K562 (cell line): ENCODE results near the gene SDHAF1. TPM values are rescaled to one million over a fixed set of nuclear protein-coding genes. Genes with fewer than 3 reads are reported as not detected.
A peak's percentile ranks its signal among the peaks of the same experiment; 100 is the strongest.

Experiments used
- ELF4 ChIP-seq: fragments of 450-650 bp; formaldehyde crosslinking; IDR thresholded peaks from 2 replicates; pipeline ENCODE4 v1.4.0; 2022; ENCODE audit warnings: missing genetic modification characterization
- ETV1 ChIP-seq: fragments of 450-650 bp; conservative IDR thresholded peaks from 2 replicates; pipeline ENCODE4 v1.6.1; 2016; ENCODE audit warnings: missing genetic modification characterization, control low read depth, low read depth, missing compliant biosample characterization
- FOXK2 ChIP-seq, 2 experiments: fragments of 450-650 bp; IDR thresholded peaks in 1 of 2; conservative IDR thresholded peaks in 1 of 2; 2 replicates each; pipeline ENCODE4 v1.6.1; 2016; ENCODE audit warnings: low read depth in 2 of 2, mild to moderate bottlenecking in 1 of 2
- MNT ChIP-seq, 2 experiments: fragments of 450-650 bp; conservative IDR thresholded peaks; 2 replicates each; pipeline ENCODE4 v1.6.1; 2017; ENCODE audit warnings: mild to moderate bottlenecking in 2 of 2, moderate library complexity in 2 of 2
- NCOA6 ChIP-seq: fragments of 450-650 bp; IDR thresholded peaks from 2 replicates; pipeline ENCODE4 v1.6.1; 2017; ENCODE audit warnings: mild to moderate bottlenecking
- NFE2L1 ChIP-seq: fragments of 450-650 bp; IDR thresholded peaks from 2 replicates; pipeline ENCODE4 v1.6.1; 2016; ENCODE audit warnings: missing genetic modification characterization, low read depth, mild to moderate bottlenecking, missing compliant biosample characterization, moderate library complexity, borderline replicate concordance
- NKRF ChIP-seq: fragments of 450-650 bp; IDR thresholded peaks from 2 replicates; pipeline ENCODE4 v1.6.1; 2016; ENCODE audit warnings: borderline replicate concordance
- RBM25 ChIP-seq: fragments of 200-400 bp; formaldehyde crosslinking; IDR thresholded peaks from 2 replicates; pipeline ENCODE4 v1.6.1; 2018; ENCODE audit warnings: low read length, low read depth, moderate library complexity; ENCODE audit not compliant: severe bottlenecking
- RFX5 ChIP-seq: IDR thresholded peaks from 2 replicates; pipeline ENCODE4 v1.6.1; 2011; ENCODE audit warnings: low read depth, mild to moderate bottlenecking, improper control_type of control experiment, low read length
- U2AF1 ChIP-seq: fragments of 200-400 bp; formaldehyde crosslinking; optimal IDR thresholded peaks from 2 replicates; pipeline ENCODE3; 2017; ENCODE audit warnings: mild to moderate bottlenecking, low read depth, low read length, moderate library complexity
- ZNF23 ChIP-seq: fragments of 250-450 bp; sonication (Bioruptor Pico); IDR thresholded peaks from 2 replicates; pipeline ENCODE4 v1.4.0; 2020; ENCODE audit warnings: mild to moderate bottlenecking
- ZNF644 ChIP-seq: fragments of 200-800 bp; sonication (Bioruptor generic); IDR thresholded peaks from 2 replicates; pipeline ENCODE4 v1.6.1; 2016; ENCODE audit warnings: low read depth, missing genetic modification characterization, missing compliant biosample characterization
- polyA plus RNA-seq, 8 experiments: library from polyadenylated mRNA; depleted of rRNA in 4 of 8; stranded (reverse) in 5 of 8; unstranded in 3 of 8; fragments of >200 nt; fragmentation: Nextera tagmentation in 2 of 8; fragmentation: Illumina TruSeq in 1 of 8; extraction: Ambion mirVana in 2 of 8; extraction: Trizol in 1 of 8; gene quantifications; 2 replicates each; pipeline versions ENCODE4 v1.2.1 to v1.2.3, GENCODE V29; 2011 to 2014; ENCODE audit warnings: inconsistent platforms in 1 of 8, missing spikeins in 1 of 8
- total RNA-seq, 7 experiments: library from RNA; depleted of rRNA in 6 of 7; stranded (reverse); fragments of >200 nt in 6 of 7; fragmentation: Illumina TruSeq in 2 of 7; extraction: Trizol in 2 of 7; gene quantifications; 2 replicates each; pipeline versions ENCODE4 v1.2.1 to v1.2.3, GENCODE V29; 2011 to 2021; ENCODE audit warnings: low replicate concordance in 1 of 7
- TF ChIP-seq, protein P1 (sequence below), 2 experiments: fragments of 450-650 bp in 1 of 2; sonication (generic) in 1 of 2; formaldehyde crosslinking in 1 of 2; IDR thresholded peaks; 2 replicates each; pipeline versions ENCODE4 v1.7.1 to v1.9.0; 2016 to 2022; ENCODE audit warnings: inconsistent platforms in 1 of 2, mild to moderate bottlenecking in 1 of 2, missing genetic modification reagents in 1 of 2

Gene SDHAF1
- total and polyA plus RNA-seq, 9 of the 15 experiments (the other 6 are each of a cell fraction or from before 2014, with no cell fraction given) = 0.42 to 55.7 (median 18.8) TPM

DNA sequence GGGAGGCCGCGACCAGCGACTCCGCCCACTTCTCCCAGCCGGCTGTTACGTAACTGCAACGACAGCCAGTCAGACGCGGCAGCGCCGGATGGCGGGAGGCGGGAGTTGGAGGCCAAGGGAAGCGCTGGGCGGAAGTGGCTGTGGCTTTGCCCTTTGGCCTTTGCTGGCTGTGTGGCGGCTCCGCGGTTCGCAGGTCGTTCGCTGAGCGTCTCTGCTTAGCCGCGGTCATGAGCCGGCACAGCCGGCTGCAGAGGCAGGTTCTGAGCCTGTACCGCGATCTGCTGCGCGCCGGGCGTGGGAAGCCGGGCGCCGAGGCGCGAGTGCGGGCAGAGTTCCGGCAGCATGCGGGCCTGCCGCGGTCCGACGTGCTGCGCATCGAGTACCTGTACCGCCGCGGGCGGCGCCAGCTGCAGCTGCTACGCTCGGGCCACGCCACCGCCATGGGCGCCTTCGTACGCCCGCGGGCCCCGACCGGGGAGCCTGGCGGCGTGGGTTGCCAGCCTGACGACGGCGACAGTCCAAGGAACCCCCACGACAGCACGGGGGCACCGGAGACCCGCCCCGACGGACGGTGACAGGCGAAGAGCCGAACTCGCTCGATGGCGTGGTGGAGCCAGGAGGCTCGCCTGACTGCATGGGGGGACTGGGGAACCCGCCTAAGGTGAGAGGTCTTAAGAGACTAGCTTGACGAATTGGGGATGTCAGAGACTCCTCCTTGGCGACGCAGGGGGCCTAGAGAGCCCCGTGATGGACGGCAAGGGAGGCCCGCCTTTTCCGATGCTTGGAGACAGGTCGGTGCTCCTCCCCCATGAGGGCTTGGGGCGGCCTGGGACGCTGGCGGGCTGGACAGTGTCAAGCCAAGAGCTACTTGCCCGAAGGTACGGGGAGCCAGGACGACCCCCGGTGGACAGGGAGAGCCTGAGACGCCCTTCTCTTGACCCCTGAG, at the start of gene SDHAF1 (continued):
- TF ChIP-seq ETV1 (tag) (peak; percentile 51), MNT (conservative IDR thresholded peaks at IDR 0.05) (peak; percentile 73 to 92), NFE2L1 (tag) (no peak), RFX5 (no peak), U2AF1 (peak; percentile 63), RBM25 (peak; percentile 76), ELF4 (peak; percentile 81; the same call in 1 of the 2 replicates), ZNF23 (CRISPR knock-in tag) (no peak), FOXK2 (conservative IDR thresholded peaks at IDR 0.05 in 1 of 2, IDR thresholded peaks at IDR 0.05 in 1 of 2; ENCODE audit: low read depth in 2 of 2) (peak; percentile 61 to 70; a peak in 2 of 4 replicates), ZNF644 (no peak), NCOA6 (peak; percentile 96), NKRF (peak; percentile 67; the same call in 1 of the 2 replicates)
- TF ChIP-seq, protein P1, sequence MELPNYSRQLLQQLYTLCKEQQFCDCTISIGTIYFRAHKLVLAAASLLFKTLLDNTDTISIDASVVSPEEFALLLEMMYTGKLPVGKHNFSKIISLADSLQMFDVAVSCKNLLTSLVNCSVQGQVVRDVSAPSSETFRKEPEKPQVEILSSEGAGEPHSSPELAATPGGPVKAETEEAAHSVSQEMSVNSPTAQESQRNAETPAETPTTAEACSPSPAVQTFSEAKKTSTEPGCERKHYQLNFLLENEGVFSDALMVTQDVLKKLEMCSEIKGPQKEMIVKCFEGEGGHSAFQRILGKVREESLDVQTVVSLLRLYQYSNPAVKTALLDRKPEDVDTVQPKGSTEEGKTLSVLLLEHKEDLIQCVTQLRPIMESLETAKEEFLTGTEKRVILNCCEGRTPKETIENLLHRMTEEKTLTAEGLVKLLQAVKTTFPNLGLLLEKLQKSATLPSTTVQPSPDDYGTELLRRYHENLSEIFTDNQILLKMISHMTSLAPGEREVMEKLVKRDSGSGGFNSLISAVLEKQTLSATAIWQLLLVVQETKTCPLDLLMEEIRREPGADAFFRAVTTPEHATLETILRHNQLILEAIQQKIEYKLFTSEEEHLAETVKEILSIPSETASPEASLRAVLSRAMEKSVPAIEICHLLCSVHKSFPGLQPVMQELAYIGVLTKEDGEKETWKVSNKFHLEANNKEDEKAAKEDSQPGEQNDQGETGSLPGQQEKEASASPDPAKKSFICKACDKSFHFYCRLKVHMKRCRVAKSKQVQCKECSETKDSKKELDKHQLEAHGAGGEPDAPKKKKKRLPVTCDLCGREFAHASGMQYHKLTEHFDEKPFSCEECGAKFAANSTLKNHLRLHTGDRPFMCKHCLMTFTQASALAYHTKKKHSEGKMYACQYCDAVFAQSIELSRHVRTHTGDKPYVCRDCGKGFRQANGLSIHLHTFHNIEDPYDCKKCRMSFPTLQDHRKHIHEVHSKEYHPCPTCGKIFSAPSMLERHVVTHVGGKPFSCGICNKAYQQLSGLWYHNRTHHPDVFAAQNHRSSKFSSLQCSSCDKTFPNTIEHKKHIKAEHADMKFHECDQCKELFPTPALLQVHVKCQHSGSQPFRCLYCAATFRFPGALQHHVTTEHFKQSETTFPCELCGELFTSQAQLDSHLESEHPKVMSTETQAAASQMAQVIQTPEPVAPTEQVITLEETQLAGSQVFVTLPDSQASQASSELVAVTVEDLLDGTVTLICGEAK (IDR thresholded peaks at IDR 0.05) = peak; percentile 93
- TF ChIP-seq, protein P1 (CRISPR knock-in tag; IDR thresholded peaks at IDR 0.05) = no peak
